Esophagus mucosa (tissue), 1 donor: ENCODE results near the gene ADCY7. TPM values are rescaled to one million over a fixed set of nuclear protein-coding genes. Genes with fewer than 3 reads are reported as not detected.

ENCODE experiments used
- ATAC-seq: fragments of 200-7000 bp; cut with Tn5 transposase; one replicate; pipeline ENCODE4 v1.9.1; 2020
- total RNA-seq: library from RNA; stranded (reverse); gene quantifications from one replicate; pipeline ENCODE4 v1.2.4, GENCODE V29; 2023
- donor health status: DM: yes; HTN: yes; CAD: no.

Gene ADCY7
- total RNA-seq, 1 donor from 2014 or later = 26.8 TPM

DNA sequence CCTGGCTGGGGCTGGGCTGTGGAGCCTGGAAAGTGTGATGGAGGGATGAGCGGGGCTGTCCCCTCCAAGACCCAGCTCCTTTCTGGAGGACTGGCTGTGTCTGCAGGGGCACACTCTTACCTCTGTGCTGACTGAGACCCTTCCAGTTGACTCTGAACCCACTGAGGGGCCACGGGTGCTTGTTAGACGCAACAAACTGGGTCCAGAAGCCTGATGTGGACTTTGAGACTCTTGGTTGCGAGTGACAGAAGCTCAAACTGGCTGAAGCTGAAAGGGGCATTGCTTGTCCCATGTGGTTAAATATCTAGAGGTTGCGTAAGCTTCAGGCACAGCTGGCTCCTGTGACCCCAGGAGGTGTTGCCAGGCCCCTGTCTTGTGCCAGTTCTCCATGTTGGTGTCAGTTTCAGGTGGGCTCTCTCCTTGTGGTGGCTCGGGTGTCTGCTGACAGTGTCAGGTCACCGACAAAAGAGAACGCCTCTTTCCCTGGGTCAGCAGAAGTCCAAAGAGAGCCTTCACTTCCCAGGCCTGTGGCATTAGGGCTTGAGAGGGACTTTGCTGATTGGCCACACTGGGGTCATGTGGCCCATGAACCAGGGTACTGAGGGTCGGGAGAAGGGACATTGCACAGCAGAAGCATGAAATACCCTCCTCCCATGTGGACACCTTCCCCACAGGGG is 16.7 kb downstream of the ADCY7 start:
- ATAC-seq = no peak

GRCh38 chr16:50284131-50284911 is 18.0 kb downstream of the ADCY7 start:
- peak; percentile 56 for ATAC-seq

DNA sequence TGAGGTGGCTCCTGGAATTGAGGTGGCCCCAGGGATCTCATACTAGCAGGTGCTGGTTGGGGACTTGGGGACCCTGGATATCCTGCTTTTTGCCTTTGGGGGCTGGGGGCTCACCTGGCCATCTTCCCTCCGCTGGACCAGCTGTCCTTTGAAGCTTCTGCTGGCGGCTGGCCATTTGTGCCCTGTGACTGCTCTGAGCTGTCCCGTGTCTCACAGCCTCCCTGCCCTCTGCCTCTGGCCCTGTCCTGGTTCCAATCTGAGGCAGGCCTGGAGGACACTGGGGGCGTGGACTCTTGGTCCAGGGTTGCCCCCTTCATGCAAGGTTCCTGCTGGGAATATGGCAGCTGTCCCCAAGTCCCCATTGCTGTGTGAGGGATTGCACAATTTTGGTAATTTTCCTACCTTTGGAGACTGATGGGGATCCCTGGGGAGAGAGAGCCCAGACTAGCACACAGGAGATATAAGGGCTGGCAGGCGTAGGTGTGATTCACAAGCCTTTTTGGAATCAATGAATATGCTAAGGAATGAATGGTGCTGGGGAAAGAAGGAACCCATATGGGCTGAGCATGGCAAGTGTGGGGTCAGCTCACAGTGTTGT is 19.2 kb downstream of the ADCY7 start:
- no peak for ATAC-seq

DNA sequence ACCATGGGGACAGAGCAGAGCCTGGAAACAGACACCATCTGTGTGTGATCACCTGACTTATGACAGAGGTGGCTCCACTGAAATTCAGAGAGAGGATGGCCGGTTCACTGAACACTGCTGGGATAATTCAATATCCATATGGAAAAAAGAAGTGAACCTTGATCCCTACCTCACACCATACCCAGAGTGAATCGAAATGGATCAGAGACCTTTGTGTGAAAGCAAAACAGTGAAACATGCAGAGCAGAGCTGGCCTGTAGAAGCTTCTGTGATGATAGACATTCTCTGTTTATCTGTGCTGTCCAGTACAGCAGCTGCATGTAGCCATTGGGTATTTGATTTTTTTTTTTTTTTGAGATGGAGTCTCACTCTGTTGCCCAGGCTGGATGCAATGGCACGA is 20.3 kb downstream of the ADCY7 start:
- no peak for ATAC-seq

DNA sequence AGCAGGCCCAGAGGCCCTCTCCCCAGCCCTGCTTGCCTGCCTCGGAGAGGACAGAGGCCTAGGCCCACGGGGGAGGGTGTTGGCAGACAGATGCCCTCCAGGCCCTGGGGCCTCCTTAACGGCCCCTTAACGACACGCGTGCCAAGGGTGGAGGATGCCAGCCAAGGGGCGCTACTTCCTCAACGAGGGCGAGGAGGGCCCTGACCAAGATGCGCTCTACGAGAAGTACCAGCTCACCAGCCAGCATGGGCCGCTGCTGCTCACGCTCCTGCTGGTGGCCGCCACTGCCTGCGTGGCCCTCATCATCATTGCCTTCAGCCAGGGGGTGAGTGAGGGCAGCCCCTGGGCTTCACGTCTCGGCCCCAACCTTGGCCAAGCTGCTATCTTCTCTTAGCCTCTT is 21.7 kb downstream of the ADCY7 start:
- no peak for ATAC-seq

DNA sequence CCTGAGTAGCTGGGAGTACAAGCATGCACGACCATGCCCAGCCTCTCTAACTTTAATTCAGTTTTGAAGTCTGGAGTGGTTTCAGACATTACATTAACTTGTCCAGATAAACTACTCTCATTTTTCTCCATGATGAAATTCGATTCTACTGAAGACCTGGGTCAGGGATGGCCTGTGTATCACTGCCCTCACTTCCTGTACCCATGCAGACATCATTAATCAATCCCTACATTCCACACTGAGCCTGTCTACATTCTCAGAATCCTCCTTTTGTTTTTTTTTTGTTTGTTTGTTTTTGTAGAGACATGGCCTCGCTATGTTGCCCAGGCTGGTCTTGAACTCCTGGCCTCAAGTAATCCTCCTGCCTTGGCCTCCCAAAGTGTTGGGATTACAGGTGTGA is 22.6 kb downstream of the ADCY7 start:
- ATAC-seq = no peak

GRCh38 chr16:50289950-50290764 is 23.8 kb downstream of the ADCY7 start:
- no peak for ATAC-seq

DNA sequence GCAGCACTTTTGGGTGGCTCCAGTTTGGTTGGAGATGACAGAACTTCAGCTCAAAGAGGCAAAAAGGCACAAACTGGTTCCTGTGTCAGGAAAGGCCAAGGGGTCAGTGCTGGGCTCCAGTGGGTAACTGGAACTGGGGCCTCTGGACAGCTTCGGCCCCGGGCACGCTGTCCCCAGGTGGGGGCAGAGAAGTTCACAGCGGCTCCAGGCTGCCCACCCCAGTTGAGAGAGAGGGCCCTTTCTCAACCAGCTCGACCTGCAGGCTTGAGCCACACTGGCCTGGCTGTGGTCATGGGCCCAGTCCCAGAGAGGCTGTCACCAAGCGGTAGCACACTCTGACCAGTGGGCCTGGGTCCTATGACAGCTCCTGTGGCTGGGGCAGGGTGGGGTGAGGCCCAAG is 24.5 kb downstream of the ADCY7 start:
- ATAC-seq = no peak

- ATAC-seq = no peak
These were observed 25.6 kb downstream of the ADCY7 start for GRCh38 chr16:50291719-50292565.

DNA sequence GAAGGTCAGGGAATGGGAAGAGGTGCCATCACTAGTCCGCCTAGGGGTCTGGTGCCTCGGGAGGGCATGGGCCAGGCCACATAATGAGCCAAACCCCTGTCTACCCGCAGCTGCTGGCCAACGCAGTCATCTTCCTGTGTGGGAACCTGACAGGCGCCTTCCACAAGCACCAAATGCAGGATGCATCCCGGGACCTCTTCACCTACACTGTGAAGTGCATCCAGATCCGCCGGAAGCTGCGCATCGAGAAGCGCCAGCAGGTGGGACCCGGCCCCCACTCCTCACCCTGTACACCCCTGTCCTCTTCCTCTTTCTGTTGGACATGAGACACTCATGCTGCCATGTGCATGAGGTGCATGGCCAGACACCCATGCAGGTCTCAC is 26.2 kb downstream of the ADCY7 start:
- no peak for ATAC-seq

DNA sequence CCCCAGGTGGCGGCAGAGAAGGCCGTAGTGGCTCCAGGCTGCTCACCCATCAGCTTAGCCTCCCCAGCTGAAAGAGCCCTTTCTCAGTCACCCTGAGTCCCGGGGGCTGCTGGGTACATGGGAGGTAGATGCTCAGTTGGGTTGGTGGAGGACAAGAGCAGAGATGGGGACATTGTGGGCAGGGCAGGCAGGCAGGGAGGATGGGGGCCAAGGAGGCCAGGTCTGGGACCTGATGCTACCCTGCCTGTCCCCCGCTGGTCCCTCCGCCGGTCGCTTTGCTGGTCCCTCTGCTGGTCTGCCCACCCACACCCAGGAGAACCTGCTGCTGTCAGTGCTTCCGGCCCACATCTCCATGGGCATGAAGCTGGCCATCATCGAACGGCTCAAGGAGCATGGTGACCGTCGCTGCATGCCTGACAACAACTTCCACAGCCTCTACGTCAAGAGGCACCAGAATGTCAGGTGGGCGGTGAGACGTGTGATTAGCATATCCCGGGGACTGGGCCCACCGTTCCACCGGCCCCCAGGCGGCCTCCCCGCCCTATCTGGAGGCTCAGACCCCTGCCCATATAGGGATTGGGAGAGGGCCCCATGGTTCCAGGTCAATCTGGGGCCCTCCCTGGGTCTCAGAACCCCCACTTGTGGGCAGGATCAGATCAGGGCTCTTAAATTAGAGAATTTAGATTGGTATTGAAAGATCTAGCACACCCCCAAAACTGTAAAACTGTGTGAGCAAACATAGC is 26.9 kb downstream of the ADCY7 start:
- ATAC-seq = no peak

DNA sequence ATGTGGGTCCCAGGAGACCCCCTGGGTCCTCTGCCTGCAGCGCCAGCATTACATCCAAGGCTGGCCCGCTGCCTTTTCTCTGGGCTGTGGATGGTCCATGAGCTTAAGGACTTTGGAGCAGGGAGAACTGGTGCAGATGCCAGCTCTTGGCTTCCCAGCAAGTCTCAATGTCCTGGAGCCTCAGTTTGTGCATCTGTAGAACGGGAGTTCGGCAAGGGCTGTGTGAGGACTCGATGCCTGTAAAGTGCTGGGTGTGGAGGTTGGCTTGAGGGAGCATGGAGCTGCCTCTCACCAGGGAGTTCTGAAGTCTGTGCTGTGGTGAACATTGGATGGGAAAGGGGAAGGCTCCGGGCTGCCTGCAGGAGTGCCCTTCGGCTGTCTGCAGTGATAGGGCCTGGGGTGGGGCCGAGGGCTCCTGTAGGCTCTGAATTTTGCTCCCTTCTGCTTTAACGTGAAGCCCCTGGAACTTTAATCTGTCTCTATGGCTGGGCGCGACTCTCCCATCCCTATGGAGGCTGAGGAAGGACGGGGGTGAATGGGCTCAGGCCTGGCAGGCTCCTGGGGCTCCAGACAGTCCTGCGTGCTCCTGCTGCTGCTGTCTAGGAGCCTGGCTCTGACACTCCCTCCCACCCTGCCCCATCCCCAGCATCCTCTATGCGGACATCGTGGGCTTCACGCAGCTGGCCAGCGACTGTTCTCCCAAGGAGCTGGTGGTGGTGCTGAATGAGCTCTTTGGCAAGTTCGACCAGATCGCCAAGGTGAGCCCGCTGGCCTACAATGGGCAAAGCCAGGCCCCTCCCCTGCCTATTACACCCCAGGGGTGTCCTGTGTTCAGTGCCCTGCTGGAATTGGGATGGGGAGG is 27.9 kb downstream of the ADCY7 start:
- ATAC-seq = no peak

DNA sequence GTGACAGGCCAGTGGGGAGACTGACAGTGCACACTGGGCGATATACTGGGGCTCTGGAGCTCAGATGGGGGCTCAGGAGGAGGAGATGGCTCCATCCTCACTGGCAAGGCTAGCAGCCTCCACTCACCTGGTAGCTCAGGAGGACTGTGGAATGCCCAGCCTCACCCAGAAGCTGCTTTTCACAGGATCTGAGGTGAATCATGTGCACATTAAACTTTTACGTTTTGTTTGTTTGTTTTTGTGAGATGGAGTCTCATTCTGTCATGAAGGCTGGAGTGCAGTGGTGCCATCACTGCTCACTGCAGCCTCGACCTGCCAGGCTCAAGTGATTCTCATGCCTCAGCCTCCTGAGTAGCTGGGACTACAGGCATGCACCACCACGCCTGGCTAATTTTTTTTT is 28.6 kb downstream of the ADCY7 start:
- ATAC-seq = no peak

DNA sequence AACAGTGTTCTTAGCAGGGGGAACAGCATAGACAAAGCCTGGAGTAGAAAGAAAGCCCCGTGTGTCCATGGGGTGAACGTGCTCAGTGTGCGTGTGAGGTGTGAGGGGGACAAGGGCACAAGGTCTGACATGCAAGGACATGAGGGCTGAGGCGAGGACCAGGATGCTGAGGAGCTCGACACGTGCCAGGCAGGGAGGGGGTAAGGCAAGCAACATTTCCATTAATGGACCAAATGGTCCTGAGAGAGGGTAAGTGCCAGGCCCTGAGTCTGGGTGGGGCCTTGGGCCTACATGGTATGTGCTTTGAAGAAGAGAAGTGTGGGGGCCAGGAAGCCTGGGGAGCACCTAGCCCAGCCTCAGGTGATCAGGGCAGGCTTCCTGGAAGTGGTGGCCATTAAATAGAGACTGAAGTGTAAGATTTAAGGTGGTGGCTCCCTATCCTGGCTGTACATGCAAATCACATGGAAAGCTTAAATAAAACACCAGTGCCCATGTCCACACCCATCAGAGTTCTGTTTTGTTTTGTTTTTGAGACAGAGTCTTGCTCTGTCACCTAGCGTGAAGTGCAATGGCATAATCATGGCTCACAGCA is 29.3 kb downstream of the ADCY7 start:
- ATAC-seq = no peak

DNA sequence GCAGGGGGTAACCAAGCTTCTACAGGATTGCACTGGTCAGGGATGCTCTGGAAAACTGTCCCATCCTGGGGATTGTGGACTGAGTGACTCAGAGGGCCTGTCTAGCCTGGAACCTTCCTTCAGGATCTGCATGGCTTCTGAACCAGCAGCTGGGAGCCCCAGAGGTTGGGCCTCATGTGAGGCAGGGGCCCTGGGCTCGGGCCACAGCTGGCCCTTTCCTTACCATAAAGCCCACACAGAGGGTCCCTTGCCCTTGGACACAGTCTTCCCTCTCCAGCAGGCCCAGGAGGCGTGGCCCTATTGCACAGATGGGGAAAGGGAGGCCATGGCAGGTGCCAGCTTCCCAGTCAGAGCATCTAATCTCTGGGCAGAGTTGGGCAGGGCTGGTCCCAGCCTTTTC is 30.5 kb downstream of the ADCY7 start:
- no peak for ATAC-seq

DNA sequence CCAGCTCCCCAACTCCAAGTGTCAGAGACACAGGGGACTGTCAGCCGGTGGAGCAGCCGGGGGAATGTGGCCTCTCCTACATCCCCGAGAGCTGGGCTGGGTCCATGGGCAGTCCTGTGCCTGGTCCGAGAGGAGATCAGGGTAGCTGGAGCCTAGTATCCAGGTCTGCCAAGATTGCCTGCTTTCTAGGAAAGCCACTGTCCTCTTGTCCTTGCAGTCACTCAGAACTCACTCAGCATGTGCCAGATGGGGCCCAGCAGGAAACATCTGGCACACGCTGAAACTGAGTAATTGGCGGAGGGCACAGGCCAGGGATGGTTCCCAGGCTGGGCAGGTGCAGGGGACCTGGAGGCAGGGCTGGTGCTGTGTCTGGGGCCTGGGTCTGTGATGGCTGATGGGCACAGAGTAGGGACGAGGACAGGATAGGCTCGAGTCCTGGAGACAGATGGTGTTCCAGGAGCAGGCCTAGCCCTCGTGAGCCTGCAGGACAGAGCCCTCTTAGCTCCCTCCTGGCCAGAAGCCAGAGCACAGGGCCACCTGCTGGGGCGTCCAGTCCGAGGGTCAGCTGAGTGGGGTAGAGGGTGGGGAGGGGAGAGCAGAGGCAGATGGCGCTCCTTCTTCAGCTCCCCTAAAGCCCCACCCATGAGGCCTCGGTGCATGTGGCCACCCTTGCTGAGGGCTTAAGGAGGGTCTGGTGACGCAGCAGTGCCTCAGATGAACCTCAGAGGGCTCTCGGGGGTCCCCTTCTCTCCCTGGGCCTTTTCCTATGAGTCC is 31.1 kb downstream of the ADCY7 start:
- ATAC-seq = no peak

DNA sequence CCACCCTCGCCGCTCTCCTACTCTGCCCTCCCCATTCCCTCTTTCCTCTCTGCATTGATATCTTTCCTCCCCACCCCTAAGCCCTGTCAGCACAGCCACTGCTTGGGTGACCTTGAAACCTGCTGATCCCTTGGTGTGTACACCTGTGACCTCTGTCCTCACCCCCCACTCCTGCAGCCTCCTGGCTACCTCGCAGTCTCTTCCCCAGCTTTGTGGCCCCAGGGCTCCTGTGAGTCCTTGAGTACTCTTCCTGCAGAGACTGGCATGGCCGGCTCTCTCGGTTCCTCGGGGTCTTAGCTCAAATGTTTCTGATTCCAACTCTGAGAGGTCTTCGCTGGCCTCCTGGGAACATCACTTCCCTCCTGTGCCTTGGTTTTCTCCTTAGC is 31.7 kb downstream of the ADCY7 start:
- ATAC-seq = no peak

DNA sequence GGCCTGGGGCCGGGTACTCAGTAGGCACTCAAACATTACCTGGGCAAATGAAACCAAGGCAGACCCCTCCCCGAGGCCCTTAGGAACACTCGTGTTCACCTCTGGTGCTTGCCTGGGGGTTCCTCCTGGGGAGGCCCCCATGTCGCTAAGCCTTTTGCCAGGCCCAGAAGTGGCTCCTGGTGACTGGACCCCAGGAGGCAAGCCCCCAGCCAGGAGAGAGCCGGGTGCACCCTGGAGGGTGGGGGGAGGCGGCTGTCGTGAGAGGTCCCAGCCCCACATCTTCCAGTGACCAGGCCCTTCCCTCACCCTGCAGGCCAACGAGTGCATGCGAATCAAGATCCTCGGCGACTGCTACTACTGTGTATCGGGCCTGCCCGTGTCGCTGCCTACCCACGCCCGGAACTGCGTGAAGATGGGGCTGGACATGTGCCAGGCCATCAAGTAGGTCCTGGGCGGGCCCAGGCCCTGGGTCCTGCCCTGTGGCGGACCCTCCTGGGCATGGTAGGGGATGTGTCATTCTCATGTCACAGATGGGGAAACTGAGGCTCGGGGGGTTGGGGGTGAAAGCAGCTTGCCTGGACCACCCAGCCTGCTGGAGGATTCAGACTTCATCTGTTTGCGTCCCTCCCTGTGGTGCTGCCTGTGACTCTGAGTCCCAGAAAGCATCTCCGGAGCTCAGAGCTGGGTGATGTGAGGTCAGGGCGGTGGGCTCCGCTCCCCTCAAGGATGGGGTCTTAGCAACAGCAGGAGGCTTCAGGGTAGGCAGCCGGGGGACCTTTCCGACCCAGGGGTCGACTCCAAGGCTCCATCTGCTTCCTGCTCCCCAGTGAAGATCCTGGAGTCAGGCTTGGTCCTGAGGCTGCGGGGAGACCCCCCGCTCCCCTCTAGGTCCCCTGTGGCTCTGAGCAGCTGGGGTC is 32.5 kb downstream of the ADCY7 start:
- no peak for ATAC-seq
